Spleen (tissue), 11 donors: ENCODE data around the gene THSD4. TPM values are rescaled to one million over a fixed set of nuclear protein-coding genes. Genes with fewer than 3 reads are reported as not detected.

Source experiments
- DNase-seq: peaks from one replicate; pipeline ENCODE4 v3.0.0-alpha.2; 2020
- H3K27ac ChIP-seq, 8 donors: fragments of 200-600 bp; sonication (generic) in 7 of 8; 1 replicate in 4 of 8; 2 replicates in 4 of 8; pipeline versions ENCODE4 v1.5.0 to v1.8.0; 2016 to 2021; ENCODE audit warnings: inconsistent platforms in 4 of 8, mild to moderate bottlenecking in 4 of 8, moderate library complexity in 1 of 8
- H3K27me3 ChIP-seq, 7 donors: fragments of 200-600 bp; sonication (generic) in 6 of 7; replicated peaks in 1 of 7; 1 replicate in 4 of 7; 2 replicates in 3 of 7; pipeline versions ENCODE4 v1.5.0 to v1.8.0; 2016 to 2021; ENCODE audit warnings: inconsistent platforms in 3 of 7, mild to moderate bottlenecking in 1 of 7
- H3K36me3 ChIP-seq, 6 donors: fragments of 200-600 bp; sonication (generic) in 5 of 6; 1 replicate in 4 of 6; 2 replicates in 2 of 6; pipeline versions ENCODE4 v1.5.0 to v1.8.0; 2016 to 2021; ENCODE audit warnings: inconsistent platforms in 2 of 6
- H3K4me1 ChIP-seq, 6 donors: fragments of 200-600 bp; sonication (generic) in 5 of 6; 1 replicate in 3 of 6; 2 replicates in 3 of 6; pipeline versions ENCODE4 v1.5.0 to v1.8.0; 2016 to 2021; ENCODE audit warnings: inconsistent platforms in 3 of 6
- H3K4me3 ChIP-seq, 8 donors: fragments of 200-600 bp; sonication (generic) in 7 of 8; 1 replicate in 4 of 8; 2 replicates in 4 of 8; pipeline versions ENCODE4 v1.5.0 to v1.8.0; 2016 to 2021; ENCODE audit warnings: inconsistent platforms in 4 of 8, mild to moderate bottlenecking in 4 of 8, moderate library complexity in 2 of 8
- H3K9me3 ChIP-seq, 8 donors: fragments of 200-600 bp; sonication (generic) in 7 of 8; 1 replicate in 4 of 8; 2 replicates in 4 of 8; pipeline versions ENCODE4 v1.5.0 to v1.8.0; 2016 to 2021; ENCODE audit warnings: inconsistent platforms in 4 of 8
- POLR2A ChIP-seq, 3 donors: fragments of 450-650 bp; IDR thresholded peaks; one replicate each; pipeline ENCODE4 v1.5.1; 2017; ENCODE audit warnings: antibody characterized with exemption in 3 of 3, mild to moderate bottlenecking in 1 of 3
- POLR2AphosphoS5 ChIP-seq, 3 donors: sonication (generic); formaldehyde crosslinking; IDR thresholded peaks; one replicate each; pipeline ENCODE4 v1.5.1; 2017; ENCODE audit warnings: antibody characterized with exemption in 3 of 3
- WGBS, 5 donors: extraction: QIAGEN DNeasy Blood & Tissue Kit in 3 of 5; methylation state at CpG; one replicate each; pipeline versions ENCODE4 v1.1.5 to v1.1.7; 2013 to 2018; 5-methylcytosine and 5-hydroxymethylcytosine counted together
- intact Hi-C: fragments of 100-400 bp; cut with DNase I; formaldehyde crosslinking; loops from one replicate; pipeline ENCODE4 v1.15.0; 2023; ENCODE audit warnings: low total_unique reads
- polyA plus RNA-seq, 3 donors: library from polyadenylated mRNA; stranded (reverse); fragments of 200-250 nt; gene quantifications; one replicate each; pipeline ENCODE4 v1.2.1, GENCODE V29; 2013
- total RNA-seq, 7 donors: library from RNA; depleted of rRNA in 3 of 7; stranded (reverse); fragments of >200 nt in 3 of 7; fragmentation: NEBNext Ultra II Directional in 4 of 7; extraction: Animal tissue kit (Norgen Biotek cat#: 25700) in 4 of 7; gene quantifications; one replicate each; pipeline versions ENCODE4 v1.1.0 to v1.2.1, GENCODE V29; 2016 to 2021
- TF ChIP-seq, protein P1 (sequence below), 11 experiments: fragments of 200-600 bp in 7 of 11; fragments of 450-650 bp in 4 of 11; sonication (generic) in 4 of 11; IDR thresholded peaks in 8 of 11; conservative IDR thresholded peaks in 3 of 11; 1 replicate in 7 of 11; 2 replicates in 4 of 11; pipeline versions ENCODE4 v1.4.0 to v1.8.0; 2016 to 2021; ENCODE audit warnings: antibody characterized with exemption in 11 of 11, inconsistent platforms in 4 of 11, mild to moderate bottlenecking in 1 of 11
- donor health status: healthy with polysubstance abuse.
- donor health status: DM: no; HTN: no; CAD: no; lungs with moderate emphysema.
- donor health status: DM: no; HTN: no; CAD: no.
- donor health status: Bipolar disorder and iron deficiency.
- donor health status: healthy.
- donor health status: DM: no; HTN: no; CAD: no.
- donor health status: DM: yes; HTN: yes; CAD: no.

The THSD4 gene
- total and polyA plus RNA-seq, 10 donors: 0.29 to 11.3 (median 3.4) TPM

DNA sequence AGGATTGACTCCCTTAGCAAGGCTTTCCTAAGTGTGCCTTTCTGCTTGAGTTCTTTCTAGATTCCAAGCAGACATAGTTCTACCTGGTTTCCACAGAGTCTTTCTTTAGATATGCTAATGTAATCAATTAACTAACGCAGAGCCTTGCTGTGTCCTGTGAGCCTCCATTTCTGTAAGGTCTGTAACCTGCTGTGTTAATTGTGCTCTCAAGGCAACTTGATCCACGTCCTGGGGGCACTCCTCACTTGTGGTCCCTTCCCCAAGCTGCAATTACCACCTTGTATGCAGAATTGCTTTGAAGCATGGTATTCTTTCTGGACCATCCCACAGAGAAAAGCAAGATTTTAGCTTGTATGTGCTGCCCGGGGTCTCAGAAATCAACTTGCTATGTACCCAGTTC is 29.5 kb upstream of the THSD4 start:
- Histone ChIP-seq H3K27me3 (peaks cover 0 to 37% (median 0%) of the 10 kb centered on the region in 7 donors), H3K4me3 (no peak overlapping the region), H3K4me1 (no peaks in the 10 kb centered on the region), H3K27ac (no peak overlapping the region), H3K9me3 (peaks cover 0 to 17% (median 3%) of the 10 kb centered on the region in 8 donors), H3K36me3 (no peaks in the 10 kb centered on the region)
- no peak for DNase-seq
- intact Hi-C loops: no loop called here
- WGBS, 5 donors: 45 to 60% (median 54%) methylated on average over 3 of the region's 3 CpGs
- TF ChIP-seq, protein P1, sequence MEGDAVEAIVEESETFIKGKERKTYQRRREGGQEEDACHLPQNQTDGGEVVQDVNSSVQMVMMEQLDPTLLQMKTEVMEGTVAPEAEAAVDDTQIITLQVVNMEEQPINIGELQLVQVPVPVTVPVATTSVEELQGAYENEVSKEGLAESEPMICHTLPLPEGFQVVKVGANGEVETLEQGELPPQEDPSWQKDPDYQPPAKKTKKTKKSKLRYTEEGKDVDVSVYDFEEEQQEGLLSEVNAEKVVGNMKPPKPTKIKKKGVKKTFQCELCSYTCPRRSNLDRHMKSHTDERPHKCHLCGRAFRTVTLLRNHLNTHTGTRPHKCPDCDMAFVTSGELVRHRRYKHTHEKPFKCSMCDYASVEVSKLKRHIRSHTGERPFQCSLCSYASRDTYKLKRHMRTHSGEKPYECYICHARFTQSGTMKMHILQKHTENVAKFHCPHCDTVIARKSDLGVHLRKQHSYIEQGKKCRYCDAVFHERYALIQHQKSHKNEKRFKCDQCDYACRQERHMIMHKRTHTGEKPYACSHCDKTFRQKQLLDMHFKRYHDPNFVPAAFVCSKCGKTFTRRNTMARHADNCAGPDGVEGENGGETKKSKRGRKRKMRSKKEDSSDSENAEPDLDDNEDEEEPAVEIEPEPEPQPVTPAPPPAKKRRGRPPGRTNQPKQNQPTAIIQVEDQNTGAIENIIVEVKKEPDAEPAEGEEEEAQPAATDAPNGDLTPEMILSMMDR (IDR thresholded peaks at IDR 0.05 in 8 of 11, conservative IDR thresholded peaks at IDR 0.05 in 3 of 11): no peak
- TF ChIP-seq POLR2A (IDR thresholded peaks at IDR 0.05) (no peak), POLR2AphosphoS5 (IDR thresholded peaks at IDR 0.05) (no peak)

DNA sequence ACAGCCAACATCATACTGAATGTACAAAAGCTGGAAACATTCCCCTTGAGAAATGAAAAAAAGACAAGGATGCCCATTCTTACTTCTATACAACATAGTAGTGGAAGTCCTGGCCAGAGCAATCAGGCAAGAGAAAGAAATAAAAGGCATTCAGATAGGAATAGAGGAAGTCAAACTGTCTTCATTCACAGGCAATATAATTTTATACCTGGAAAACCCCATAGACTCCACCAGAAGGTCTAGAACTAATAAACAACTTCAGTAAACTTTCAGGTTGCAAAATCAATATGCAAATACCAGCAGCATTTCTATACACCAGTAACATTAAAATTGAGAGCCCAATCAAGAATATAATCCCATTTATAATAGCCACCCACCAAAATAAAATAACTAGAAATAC is 27.1 kb upstream of the THSD4 start:
- no peak overlapping the region for H3K27ac ChIP-seq
- TF ChIP-seq POLR2A (IDR thresholded peaks at IDR 0.05) (no peak), POLR2AphosphoS5 (IDR thresholded peaks at IDR 0.05) (no peak)
- TF ChIP-seq, protein P1 (IDR thresholded peaks at IDR 0.05 in 8 of 11, conservative IDR thresholded peaks at IDR 0.05 in 3 of 11): no peak
- peaks cover 0 to 44% (median 0%) of the 10 kb centered on the region in 7 donors for H3K27me3 ChIP-seq
- H3K36me3 ChIP-seq: no peaks in the 10 kb centered on the region
- intact Hi-C loops: no loop called here
- H3K4me3 ChIP-seq: no peak overlapping the region
- H3K4me1 ChIP-seq: no peaks in the 10 kb centered on the region
- no peak for DNase-seq
- H3K9me3 ChIP-seq: peaks cover 0 to 17% (median 3%) of the 10 kb centered on the region in 8 donors

DNA sequence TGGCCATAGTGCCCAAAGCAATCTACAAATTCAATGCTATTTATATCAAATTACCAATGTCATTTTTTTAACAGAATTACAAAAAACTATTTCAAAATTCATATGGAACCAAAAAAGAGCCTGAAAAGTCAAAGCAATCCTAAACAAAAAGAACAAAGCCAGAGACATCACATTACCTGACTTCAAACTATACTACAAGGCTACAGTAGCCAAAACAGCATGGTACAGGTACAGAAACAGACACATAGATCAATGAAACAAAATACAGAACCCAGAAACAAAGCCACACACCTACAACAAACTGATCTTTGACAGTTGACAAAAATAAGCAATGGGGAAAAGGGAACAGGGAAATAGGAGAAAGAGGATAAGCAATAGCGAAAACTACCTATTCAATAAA is 26.6 kb upstream of the THSD4 start:
- intact Hi-C loops: no loop called here
- no peak overlapping the region for H3K27ac ChIP-seq
- peaks cover 0 to 44% (median 0%) of the 10 kb centered on the region in 7 donors for H3K27me3 ChIP-seq
- TF ChIP-seq POLR2A (IDR thresholded peaks at IDR 0.05): no peak
- TF ChIP-seq, protein P1 (IDR thresholded peaks at IDR 0.05 in 8 of 11, conservative IDR thresholded peaks at IDR 0.05 in 3 of 11): no peak
- no peak for TF ChIP-seq POLR2AphosphoS5 (IDR thresholded peaks at IDR 0.05)
- 89 to 96% (median 93%) methylated on average over 1 of the region's 1 CpG for WGBS, 5 donors
- H3K4me3 ChIP-seq: no peak overlapping the region
- H3K4me1 ChIP-seq: no peaks in the 10 kb centered on the region
- H3K9me3 ChIP-seq: peaks cover 0 to 17% (median 3%) of the 10 kb centered on the region in 8 donors
- H3K36me3 ChIP-seq: no peaks in the 10 kb centered on the region
- DNase-seq: no peak

DNA sequence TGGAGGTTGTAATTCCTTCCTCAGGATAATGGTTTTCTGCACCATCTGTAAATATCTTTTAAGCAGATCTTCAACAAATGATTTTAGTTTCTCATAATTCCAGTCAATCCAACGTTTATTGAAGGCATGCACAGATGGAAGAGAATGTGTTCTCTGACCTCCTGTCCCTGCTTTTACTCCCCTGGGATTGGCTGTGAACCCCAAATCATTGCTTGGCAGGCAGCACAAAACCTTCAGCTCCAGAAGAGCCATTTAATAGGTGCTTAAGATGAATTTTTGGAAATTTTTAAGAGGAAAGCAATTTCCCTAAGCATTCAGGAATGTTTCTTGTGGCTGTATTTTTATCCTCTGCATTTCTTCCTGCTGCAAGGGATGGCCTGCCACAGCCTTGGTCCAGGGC is 25.5 kb upstream of the THSD4 start:
- Histone ChIP-seq H3K27ac (no peak overlapping the region), H3K36me3 (no peaks in the 10 kb centered on the region), H3K27me3 (peaks cover 0 to 34% (median 0%) of the 10 kb centered on the region in 7 donors), H3K4me1 (no peaks in the 10 kb centered on the region), H3K4me3 (no peak overlapping the region), H3K9me3 (peaks cover 0 to 17% (median 3%) of the 10 kb centered on the region in 8 donors)
- TF ChIP-seq, protein P1 (IDR thresholded peaks at IDR 0.05 in 8 of 11, conservative IDR thresholded peaks at IDR 0.05 in 3 of 11): no peak
- TF ChIP-seq POLR2A (IDR thresholded peaks at IDR 0.05) (no peak), POLR2AphosphoS5 (IDR thresholded peaks at IDR 0.05) (no peak)
- no peak for DNase-seq
- WGBS, 5 donors: 48 to 80% (median 58%) methylated on average over 1 of the region's 1 CpG
- intact Hi-C loops: no loop called here
